HG02938 (cell line): Measurements from ENCODE around the gene WNT1.

ENCODE experiments used
- ATAC-seq: cut with Tn5 transposase; IDR thresholded peaks from one replicate; pipeline ENCODE4 v1.9.1; 2021; ENCODE audit warnings: mild to moderate bottlenecking, moderate library complexity; ENCODE audit not compliant: unreplicated experiment

WNT1 gene

GRCh38 chr12:48960834-48961233 is 17.3 kb upstream of the WNT1 start:
- ATAC-seq = no peak

GRCh38 chr12:48961331-48961730 is 16.8 kb upstream of the WNT1 start:
- ATAC-seq = no peak

- no peak for ATAC-seq
Observed at GRCh38 chr12:48961801-48962200, 16.3 kb upstream of the WNT1 start.

- ATAC-seq = no peak
Observed at GRCh38 chr12:48965298-48965838, 12.8 kb upstream of the WNT1 start.

- no peak for ATAC-seq
Observed at GRCh38 chr12:48966177-48966895, 11.8 kb upstream of the WNT1 start.

GRCh38 chr12:48967991-48968390 is 10.1 kb upstream of the WNT1 start:
- no peak for ATAC-seq

GRCh38 chr12:48968467-48968866 is 9.7 kb upstream of the WNT1 start:
- ATAC-seq = no peak

GRCh38 chr12:48969160-48969771 is 8.9 kb upstream of the WNT1 start:
- ATAC-seq = no peak

GRCh38 chr12:48969833-48970701 is 8.1 kb upstream of the WNT1 start:
- no peak for ATAC-seq

- no peak for ATAC-seq
Observed at GRCh38 chr12:48970702-48971334, 7.3 kb upstream of the WNT1 start.

- ATAC-seq = no peak
Observed at GRCh38 chr12:48972213-48972951, 5.7 kb upstream of the WNT1 start.

GRCh38 chr12:48972952-48973483 is 5.1 kb upstream of the WNT1 start:
- no peak for ATAC-seq

GRCh38 chr12:48973531-48973930 is 4.6 kb upstream of the WNT1 start:
- ATAC-seq = no peak

GRCh38 chr12:48973941-48974673 is 4.0 kb upstream of the WNT1 start:
- ATAC-seq = no peak

- no peak for ATAC-seq
Observed at GRCh38 chr12:48977290-48978281, 536 bp upstream of the WNT1 start.

- no peak for ATAC-seq
Observed at GRCh38 chr12:48978741-48979601, 849 bp downstream of the WNT1 start.
